ENCODE measurements around the gene QKI. TPM values are rescaled to one million over a fixed set of nuclear protein-coding genes. Genes with fewer than 3 reads are reported as not detected.
"Not testable (repeated sequence)": the region's sequence is repeated elsewhere in the genome, so short reads cannot be mapped to it uniquely, and the experiment has no call there.

The QKI gene
- 17.8 TPM for polyA plus RNA-seq (2012; ENCODE audit: insufficient read depth, insufficient read length)

GRCh38 chr6:163414117-163414945 lies at the start of gene QKI:
TSS of gene QKI (plus strand) at chr6:163414718. CDS start at chr6:163415194, 476 bp downstream.
- peak within 1 kb of the TSS; percentile 75 for H3K4me3 ChIP-seq (ENCODE audit: low read length)
- DNase-seq (ENCODE audit: low read depth, low spot score): peak; percentile 68

- DNase-seq (ENCODE audit: low read depth, low spot score): no peak
- no peak overlapping the region for H3K4me3 ChIP-seq (ENCODE audit: low read length)
Measured at GRCh38 chr6:163366288-163366687, 48.2 kb upstream of the QKI start.

GRCh38 chr6:163367497-163368183 lies 46.9 kb upstream of the QKI start:
- H3K4me3 ChIP-seq (ENCODE audit: low read length): no peak overlapping the region
- no peak for DNase-seq (ENCODE audit: low read depth, low spot score)

- H3K4me3 ChIP-seq (ENCODE audit: low read length): no peak overlapping the region
- no peak for DNase-seq (ENCODE audit: low read depth, low spot score)
Measured at GRCh38 chr6:163369141-163369540, 45.4 kb upstream of the QKI start.

GRCh38 chr6:163369628-163370365 lies 44.7 kb upstream of the QKI start:
- no peak for DNase-seq (ENCODE audit: low read depth, low spot score)
- H3K4me3 ChIP-seq (ENCODE audit: low read length): no peak overlapping the region

GRCh38 chr6:163370464-163371117 lies 43.9 kb upstream of the QKI start:
- H3K4me3 ChIP-seq (ENCODE audit: low read length): no peak overlapping the region
- DNase-seq (ENCODE audit: low read depth, low spot score): no peak

GRCh38 chr6:163371129-163371528 lies 43.4 kb upstream of the QKI start:
- DNase-seq (ENCODE audit: low read depth, low spot score): no peak
- no peak overlapping the region for H3K4me3 ChIP-seq (ENCODE audit: low read length)

- no peak for DNase-seq (ENCODE audit: low read depth, low spot score)
- no peak overlapping the region for H3K4me3 ChIP-seq (ENCODE audit: low read length)
Measured at GRCh38 chr6:163373240-163373639, 41.3 kb upstream of the QKI start.

- no peak for DNase-seq (ENCODE audit: low read depth, low spot score)
- H3K4me3 ChIP-seq (ENCODE audit: low read length): no peak overlapping the region
Measured at GRCh38 chr6:163375361-163375760, 39.2 kb upstream of the QKI start.

- DNase-seq (ENCODE audit: low read depth, low spot score): no peak
- no peak overlapping the region for H3K4me3 ChIP-seq (ENCODE audit: low read length)
Measured at GRCh38 chr6:163376187-163376586, 38.3 kb upstream of the QKI start.

- DNase-seq (ENCODE audit: low read depth, low spot score): no peak
- H3K4me3 ChIP-seq (ENCODE audit: low read length): no peak overlapping the region
Measured at GRCh38 chr6:163377561-163377960, 37.0 kb upstream of the QKI start.

GRCh38 chr6:163380216-163380615 lies 34.3 kb upstream of the QKI start:
- DNase-seq (ENCODE audit: low read depth, low spot score): no peak
- no peak overlapping the region for H3K4me3 ChIP-seq (ENCODE audit: low read length)

GRCh38 chr6:163381118-163381756 lies 33.3 kb upstream of the QKI start:
- no peak for DNase-seq (ENCODE audit: low read depth, low spot score)
- no peak overlapping the region for H3K4me3 ChIP-seq (ENCODE audit: low read length)

GRCh38 chr6:163383396-163383795 lies 31.1 kb upstream of the QKI start:
- DNase-seq (ENCODE audit: low read depth, low spot score); H3K4me3 ChIP-seq (ENCODE audit: low read length): not testable (repeated sequence)

- DNase-seq (ENCODE audit: low read depth, low spot score): no peak
- no peak overlapping the region for H3K4me3 ChIP-seq (ENCODE audit: low read length)
Measured at GRCh38 chr6:163383912-163384311, 30.6 kb upstream of the QKI start.

GRCh38 chr6:163384510-163384909 lies 30.0 kb upstream of the QKI start:
- no peak for DNase-seq (ENCODE audit: low read depth, low spot score)
- no peak overlapping the region for H3K4me3 ChIP-seq (ENCODE audit: low read length)

GRCh38 chr6:163385503-163385902 lies 29.0 kb upstream of the QKI start:
- DNase-seq (ENCODE audit: low read depth, low spot score); H3K4me3 ChIP-seq (ENCODE audit: low read length): not testable (repeated sequence)

- H3K4me3 ChIP-seq (ENCODE audit: low read length): no peak overlapping the region
- DNase-seq (ENCODE audit: low read depth, low spot score): no peak
Measured at GRCh38 chr6:163386329-163386908, 28.1 kb upstream of the QKI start.

GRCh38 chr6:163387317-163387716 lies 27.2 kb upstream of the QKI start:
- no peak overlapping the region for H3K4me3 ChIP-seq (ENCODE audit: low read length)

More at GRCh38 chr6:163387317-163387716, 27.2 kb upstream of the QKI start:
- no peak for DNase-seq (ENCODE audit: low read depth, low spot score)

Measured in Jurkat, Clone E6-1 (cell line).